COLO668 (cell line): ENCODE data around the gene PIGQ.
A peak's percentile ranks its signal among the peaks of the same experiment; 100 is the strongest.

Experiments
- DNase-seq: peaks from one replicate; lab custom pipeline; 2025; ENCODE audit not compliant: unreplicated experiment; lab: John Stamatoyannopoulos, UW

The PIGQ gene

GRCh38 chr16:569445-570254 lies at the start of gene PIGQ:
TSS of gene PIGQ (plus strand) at chr16:569968. CDS start at chr16:574075, 4,107 bp downstream.
- DNase-seq: peak; percentile 76

GRCh38 chr16:520847-521246 lies 48.9 kb upstream of the PIGQ start:
- no peak for DNase-seq

- peak; percentile 64 for DNase-seq
These were observed 48.2 kb upstream of the PIGQ start for GRCh38 chr16:521381-522210.

DNA sequence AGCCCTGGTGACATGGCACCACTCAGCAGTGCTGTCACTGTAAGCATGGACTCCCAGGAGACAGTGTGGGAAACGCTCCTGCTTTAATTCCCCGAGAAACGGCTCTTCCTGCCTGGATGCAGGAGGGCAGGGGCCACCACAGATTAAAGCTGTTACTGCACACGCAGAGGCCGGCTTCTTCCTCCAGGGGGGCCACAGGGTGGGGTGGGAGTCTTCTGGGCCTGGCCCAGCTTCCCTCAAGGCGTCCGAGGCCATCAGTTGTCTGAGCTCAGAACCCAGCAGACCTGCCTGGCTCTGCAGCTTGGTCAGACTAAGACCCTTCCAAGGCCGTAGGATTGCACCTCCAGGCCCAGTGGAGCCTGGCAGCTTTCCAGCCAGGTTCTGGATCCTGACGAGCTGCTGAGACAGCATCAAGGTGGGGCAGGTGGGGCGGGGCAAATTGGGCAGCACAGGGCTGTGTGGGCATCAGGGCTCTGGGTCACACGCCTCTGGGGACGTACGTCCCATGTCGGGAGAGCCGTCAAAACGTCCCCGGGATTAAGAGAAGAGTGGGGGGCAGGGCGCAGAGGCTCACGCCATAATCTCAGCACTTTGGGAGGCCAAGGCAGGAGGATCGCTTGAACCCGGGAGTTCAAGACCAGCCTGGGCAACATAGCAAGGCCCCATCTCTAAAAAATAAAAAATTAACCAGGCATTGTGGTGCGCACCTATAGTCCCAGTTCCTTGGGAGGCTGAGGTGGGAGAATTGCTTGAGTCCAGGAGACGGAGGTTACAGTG lies 47.3 kb upstream of the PIGQ start:
- no peak for DNase-seq

GRCh38 chr16:523097-523741 lies 46.5 kb upstream of the PIGQ start:
- no peak for DNase-seq

DNA sequence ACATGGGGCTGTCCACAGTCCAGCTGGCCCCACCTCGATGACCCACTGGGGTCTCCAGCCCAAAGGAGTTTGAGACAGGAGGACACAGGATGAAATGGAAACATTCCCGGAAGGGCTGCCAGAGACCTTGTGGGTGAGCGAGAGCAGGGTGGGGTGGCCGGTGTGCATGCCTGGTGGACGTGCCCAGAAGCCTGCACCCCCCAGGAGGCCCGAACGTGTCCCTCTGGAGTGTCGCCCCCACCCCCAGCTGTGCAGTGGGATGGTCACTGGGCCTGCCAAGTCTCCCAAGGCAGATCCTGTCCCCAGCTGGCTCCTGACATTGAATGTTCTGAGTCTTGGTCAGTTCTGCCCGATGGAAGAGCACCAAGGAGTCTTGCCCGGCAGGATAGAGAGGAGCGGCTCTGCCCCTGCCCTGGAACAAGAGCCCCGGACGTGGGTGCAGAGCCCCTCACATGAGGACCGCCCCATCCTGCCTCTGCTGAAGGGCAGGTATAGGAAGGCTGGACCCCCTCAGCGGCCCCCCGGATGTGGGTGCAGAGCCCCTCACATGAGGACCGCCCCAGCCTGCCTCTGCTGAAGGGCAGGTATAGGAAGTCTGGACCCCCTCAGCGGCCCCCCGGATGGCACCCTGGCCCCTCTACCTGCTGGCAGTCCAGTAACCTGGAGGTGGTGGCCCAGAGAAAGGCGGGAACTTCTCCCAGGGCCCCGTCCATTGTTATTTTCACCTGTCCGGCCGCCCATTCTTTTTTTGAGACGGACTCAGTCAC lies 45.3 kb upstream of the PIGQ start:
- no peak for DNase-seq

GRCh38 chr16:525123-525519 lies 44.6 kb upstream of the PIGQ start:
- DNase-seq: no peak

GRCh38 chr16:525520-526180 lies 44.1 kb upstream of the PIGQ start:
- no peak for DNase-seq

GRCh38 chr16:526181-527014 lies 43.4 kb upstream of the PIGQ start:
- peak; percentile 73 for DNase-seq

- DNase-seq: peak; percentile 93
These were observed 42.5 kb upstream of the PIGQ start, which contains the start of gene CAPN15 for GRCh38 chr16:527015-527903. TSS of gene CAPN15 (plus strand) at chr16:527712. CDS start at chr16:546839, 19,127 bp downstream.

- DNase-seq: peak; percentile 53
These were observed 41.4 kb upstream of the PIGQ start for GRCh38 chr16:528111-529011.

- DNase-seq: peak; percentile 19
These were observed 40.7 kb upstream of the PIGQ start for GRCh38 chr16:529012-529575.

- no peak for DNase-seq
These were observed 39.5 kb upstream of the PIGQ start for GRCh38 chr16:530111-530817.

DNA sequence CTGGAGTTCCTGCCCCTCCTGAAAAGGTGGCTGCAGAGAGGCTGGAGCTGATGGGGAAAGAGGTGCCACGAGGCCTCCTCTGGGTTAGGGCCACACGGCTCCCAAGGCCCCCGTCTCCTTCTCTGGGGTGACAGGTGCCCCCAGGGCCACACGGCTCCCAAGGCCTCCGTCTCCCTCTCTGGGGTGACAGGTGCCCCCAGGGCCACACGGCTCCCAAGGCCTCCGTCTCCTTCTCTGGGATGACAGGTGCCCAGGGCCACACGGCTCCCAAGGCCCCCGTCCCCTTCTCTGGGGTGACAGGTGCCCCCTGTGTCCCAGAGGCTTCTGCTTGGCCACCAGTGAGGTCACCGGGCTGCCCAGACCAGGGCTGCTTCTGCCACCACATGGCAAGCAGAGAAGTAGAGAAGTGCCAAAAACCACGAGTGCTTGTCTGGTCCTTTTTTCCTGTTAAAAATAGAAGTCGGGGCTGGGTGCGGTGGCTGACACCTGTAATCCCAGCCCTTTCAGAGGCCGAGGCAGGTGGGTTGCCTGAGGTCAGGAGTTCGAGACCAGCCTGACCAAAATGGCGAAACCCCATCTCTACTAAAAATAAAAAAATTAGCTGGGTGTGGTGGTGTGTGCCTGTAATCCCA lies 38.2 kb upstream of the PIGQ start:
- DNase-seq: no peak
